ENCODE results near the gene PTPRF.
A peak's percentile ranks its signal among the peaks of the same experiment; 100 is the strongest.

PTPRF gene

GRCh38 chr1:43543567-43543966, 12.9 kb downstream of the PTPRF start:
- Histone ChIP-seq H4K8ac (ENCODE audit: low read length) (no peak overlapping the region), H2BK12ac (ENCODE audit: low read length in 2 of 2) (no peak overlapping the region), H4K91ac (ENCODE audit: low read length) (no peak overlapping the region), H3K4ac (ENCODE audit: low read depth in 1 of 2, low read length in 2 of 2) (no peak overlapping the region), H3K36me3 (ENCODE audit: control insufficient read depth in 1 of 2, insufficient read depth in 2 of 2, low read depth in 1 of 2, low read length in 2 of 2) (peaks cover 0 to 73% of the 10 kb centered on the region in 2 experiments), H2BK120ac (ENCODE audit: low read depth, low read length) (no peak overlapping the region), H3K23ac (ENCODE audit: low read length in 2 of 2) (no peak overlapping the region), H3K9ac (ENCODE audit: low read length) (no peak overlapping the region), H3K27me3 (ENCODE audit: control insufficient read depth in 1 of 2, insufficient read depth in 1 of 2, low read length in 2 of 2) (no peaks in the 10 kb centered on the region), H2BK15ac (ENCODE audit: low read depth, poor library complexity, severe bottlenecking) (no peak overlapping the region), H2AK5ac (ENCODE audit: low read length, severe bottlenecking) (no peak overlapping the region), H2BK5ac (ENCODE audit: low read depth, low read length, poor library complexity, severe bottlenecking) (no peak overlapping the region), H3K27ac (ENCODE audit: low read length, poor library complexity, severe bottlenecking) (no peak overlapping the region), H3K14ac (ENCODE audit: low read length in 2 of 2) (no peak overlapping the region), H3K79me1 (replicated peaks; ENCODE audit: low read length, poor library complexity, severe bottlenecking) (peaks cover 29% of the 10 kb centered on the region), H3K18ac (ENCODE audit: low read depth in 1 of 2, low read length in 2 of 2) (no peak overlapping the region), H3K4me3 (ENCODE audit: insufficient read depth in 1 of 2, low read depth in 1 of 2, low read length in 2 of 2) (no peak overlapping the region), H3K4me2 (ENCODE audit: low read length, poor library complexity, severe bottlenecking) (no peak overlapping the region), H2AFZ (ENCODE audit: low read depth, low read length) (no peak overlapping the region), H3K4me1 (ENCODE audit: control insufficient read depth, insufficient read depth, low read depth, low read length) (peaks cover 12% of the 10 kb centered on the region), H3K9me3 (ENCODE audit: control insufficient read depth, low read length) (no peaks in the 10 kb centered on the region)
- DNase-seq, result no peak
- 95% methylated on average over 8 of the region's 8 CpGs for WGBS

GRCh38 chr1:43545339-43545694, 14.6 kb downstream of the PTPRF start:
- Histone ChIP-seq H3K27ac (ENCODE audit: low read length, poor library complexity, severe bottlenecking) (no peak overlapping the region), H3K4me1 (ENCODE audit: control insufficient read depth, insufficient read depth, low read depth, low read length) (peaks cover 19% of the 10 kb centered on the region), H3K9ac (ENCODE audit: low read length) (no peak overlapping the region), H4K8ac (ENCODE audit: low read length) (peak overlapping the region; percentile 2), H2AK5ac (ENCODE audit: low read length, severe bottlenecking) (no peak overlapping the region), H3K18ac (ENCODE audit: low read depth in 1 of 2, low read length in 2 of 2) (peak overlapping the region in 1 of 2 experiments; percentile 15), H2AFZ (ENCODE audit: low read depth, low read length) (no peak overlapping the region), H3K4ac (ENCODE audit: low read depth in 1 of 2, low read length in 2 of 2) (peak overlapping the region in 1 of 2 experiments; percentile 29), H3K36me3 (ENCODE audit: control insufficient read depth in 1 of 2, insufficient read depth in 2 of 2, low read depth in 1 of 2, low read length in 2 of 2) (peaks cover 0 to 65% of the 10 kb centered on the region in 2 experiments), H2BK5ac (ENCODE audit: low read depth, low read length, poor library complexity, severe bottlenecking) (no peak overlapping the region), H3K9me3 (ENCODE audit: control insufficient read depth, low read length) (no peaks in the 10 kb centered on the region), H3K27me3 (ENCODE audit: control insufficient read depth in 1 of 2, insufficient read depth in 1 of 2, low read length in 2 of 2) (no peaks in the 10 kb centered on the region), H3K14ac (ENCODE audit: low read length in 2 of 2) (peak overlapping the region in 1 of 2 experiments; percentile 44), H2BK120ac (ENCODE audit: low read depth, low read length) (no peak overlapping the region), H4K91ac (ENCODE audit: low read length) (no peak overlapping the region), H3K79me1 (replicated peaks; ENCODE audit: low read length, poor library complexity, severe bottlenecking) (peaks cover 26% of the 10 kb centered on the region), H3K23ac (ENCODE audit: low read length in 2 of 2) (no peak overlapping the region), H3K4me3 (ENCODE audit: insufficient read depth in 1 of 2, low read depth in 1 of 2, low read length in 2 of 2) (no peak overlapping the region), H3K4me2 (ENCODE audit: low read length, poor library complexity, severe bottlenecking) (no peak overlapping the region), H2BK15ac (ENCODE audit: low read depth, poor library complexity, severe bottlenecking) (no peak overlapping the region), H2BK12ac (ENCODE audit: low read length in 2 of 2) (peak overlapping the region in 1 of 2 experiments; percentile 16)
- WGBS, result 92% methylated on average over 12 of the region's 12 CpGs
- DNase-seq, result no peak

- H3K23ac ChIP-seq (ENCODE audit: low read length in 2 of 2), result no peak overlapping the region
- no peaks in the 10 kb centered on the region for H3K27me3 ChIP-seq (ENCODE audit: control insufficient read depth in 1 of 2, insufficient read depth in 1 of 2, low read length in 2 of 2)
- H3K4me3 ChIP-seq (ENCODE audit: insufficient read depth in 1 of 2, low read depth in 1 of 2, low read length in 2 of 2), result no peak overlapping the region
- H3K36me3 ChIP-seq (ENCODE audit: control insufficient read depth in 1 of 2, insufficient read depth in 2 of 2, low read depth in 1 of 2, low read length in 2 of 2), result peaks cover 0 to 60% of the 10 kb centered on the region in 2 experiments
- peaks cover 20% of the 10 kb centered on the region for H3K4me1 ChIP-seq (ENCODE audit: control insufficient read depth, insufficient read depth, low read depth, low read length)
- DNase-seq, result peak; percentile 62
- H3K9me3 ChIP-seq (ENCODE audit: control insufficient read depth, low read length), result no peaks in the 10 kb centered on the region
- H2BK15ac ChIP-seq (ENCODE audit: low read depth, poor library complexity, severe bottlenecking), result no peak overlapping the region
- H3K4me2 ChIP-seq (ENCODE audit: low read length, poor library complexity, severe bottlenecking), result no peak overlapping the region
- no peak overlapping the region for H2AK5ac ChIP-seq (ENCODE audit: low read length, severe bottlenecking)
- peak overlapping the region in 1 of 2 experiments; percentile 44 for H3K14ac ChIP-seq (ENCODE audit: low read length in 2 of 2)
- H3K79me1 ChIP-seq (replicated peaks; ENCODE audit: low read length, poor library complexity, severe bottlenecking), result peaks cover 26% of the 10 kb centered on the region
- no peak overlapping the region for H3K27ac ChIP-seq (ENCODE audit: low read length, poor library complexity, severe bottlenecking)
- H2AFZ ChIP-seq (ENCODE audit: low read depth, low read length), result no peak overlapping the region
- H3K9ac ChIP-seq (ENCODE audit: low read length), result no peak overlapping the region
- peak overlapping the region; percentile 0 to 15 for H3K18ac ChIP-seq (ENCODE audit: low read depth in 1 of 2, low read length in 2 of 2)
- H2BK12ac ChIP-seq (ENCODE audit: low read length in 2 of 2), result peak overlapping the region; percentile 23 to 42
- H4K91ac ChIP-seq (ENCODE audit: low read length), result no peak overlapping the region
- no peak overlapping the region for H2BK5ac ChIP-seq (ENCODE audit: low read depth, low read length, poor library complexity, severe bottlenecking)
- WGBS, result 44% methylated on average over 7 of the region's 12 CpGs
- peak overlapping the region; percentile 45 for H2BK120ac ChIP-seq (ENCODE audit: low read depth, low read length)
- peak overlapping the region; percentile 12 for H4K8ac ChIP-seq (ENCODE audit: low read length)
- peak overlapping the region in 1 of 2 experiments; percentile 29 for H3K4ac ChIP-seq (ENCODE audit: low read depth in 1 of 2, low read length in 2 of 2)
These were observed 15.2 kb downstream of the PTPRF start for GRCh38 chr1:43545695-43546387.

GRCh38 chr1:43546388-43547100, 15.9 kb downstream of the PTPRF start:
- WGBS, result 93% methylated on average over 15 of the region's 15 CpGs
- no peak overlapping the region for H2AFZ ChIP-seq (ENCODE audit: low read depth, low read length)
- H3K9me3 ChIP-seq (ENCODE audit: control insufficient read depth, low read length), result no peaks in the 10 kb centered on the region
- no peak overlapping the region for H3K27ac ChIP-seq (ENCODE audit: low read length, poor library complexity, severe bottlenecking)
- no peak overlapping the region for H3K9ac ChIP-seq (ENCODE audit: low read length)
- no peaks in the 10 kb centered on the region for H3K27me3 ChIP-seq (ENCODE audit: control insufficient read depth in 1 of 2, insufficient read depth in 1 of 2, low read length in 2 of 2)
- peaks cover 20% of the 10 kb centered on the region for H3K4me1 ChIP-seq (ENCODE audit: control insufficient read depth, insufficient read depth, low read depth, low read length)
- H3K4me3 ChIP-seq (ENCODE audit: insufficient read depth in 1 of 2, low read depth in 1 of 2, low read length in 2 of 2), result no peak overlapping the region
- peak overlapping the region; percentile 23 to 32 for H2BK12ac ChIP-seq (ENCODE audit: low read length in 2 of 2)
- H3K4me2 ChIP-seq (ENCODE audit: low read length, poor library complexity, severe bottlenecking), result no peak overlapping the region
- peaks cover 0 to 58% of the 10 kb centered on the region in 2 experiments for H3K36me3 ChIP-seq (ENCODE audit: control insufficient read depth in 1 of 2, insufficient read depth in 2 of 2, low read depth in 1 of 2, low read length in 2 of 2)
- peak overlapping the region; percentile 31 for H2BK15ac ChIP-seq (ENCODE audit: low read depth, poor library complexity, severe bottlenecking)
- H3K79me1 ChIP-seq (replicated peaks; ENCODE audit: low read length, poor library complexity, severe bottlenecking), result peaks cover 28% of the 10 kb centered on the region
- no peak overlapping the region for H3K23ac ChIP-seq (ENCODE audit: low read length in 2 of 2)
- no peak overlapping the region for H4K91ac ChIP-seq (ENCODE audit: low read length)
- H4K8ac ChIP-seq (ENCODE audit: low read length), result peak overlapping the region; percentile 12
- no peak overlapping the region for H3K4ac ChIP-seq (ENCODE audit: low read depth in 1 of 2, low read length in 2 of 2)
- no peak overlapping the region for H2BK5ac ChIP-seq (ENCODE audit: low read depth, low read length, poor library complexity, severe bottlenecking)
- peak overlapping the region in 1 of 2 experiments; percentile 0 for H3K18ac ChIP-seq (ENCODE audit: low read depth in 1 of 2, low read length in 2 of 2)
- H3K14ac ChIP-seq (ENCODE audit: low read length in 2 of 2), result no peak overlapping the region
- H2AK5ac ChIP-seq (ENCODE audit: low read length, severe bottlenecking), result no peak overlapping the region
- no peak for DNase-seq
- H2BK120ac ChIP-seq (ENCODE audit: low read depth, low read length), result peak overlapping the region; percentile 45
